GM18519 (cell line): ENCODE measurements around the gene CEP128.

Experiments used
- ATAC-seq: cut with Tn5 transposase; IDR thresholded peaks from one replicate; pipeline ENCODE4 v1.9.1; 2021; ENCODE audit warnings: mild to moderate bottlenecking, moderate library complexity; ENCODE audit not compliant: unreplicated experiment, low FRiP score

The CEP128 gene

DNA sequence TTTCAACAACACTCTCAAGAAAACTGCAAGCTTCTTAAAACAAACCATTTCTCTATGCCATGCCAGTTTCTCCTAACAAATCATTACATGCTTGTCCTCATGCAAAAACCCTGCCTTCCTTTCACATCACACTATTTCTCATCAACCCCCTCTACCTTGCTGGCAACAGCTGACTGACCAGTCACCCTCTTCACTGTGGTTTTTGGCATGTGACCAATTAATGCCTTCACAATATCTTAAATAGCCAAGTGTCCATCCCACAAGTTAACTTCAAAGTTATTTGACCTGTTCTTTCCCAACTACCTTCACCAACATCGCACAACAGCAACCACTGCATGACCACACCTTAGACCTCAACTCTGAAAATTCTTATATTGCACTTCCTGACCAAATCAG, 159.6 kb downstream of the CEP128 start:
- no peak for ATAC-seq

DNA sequence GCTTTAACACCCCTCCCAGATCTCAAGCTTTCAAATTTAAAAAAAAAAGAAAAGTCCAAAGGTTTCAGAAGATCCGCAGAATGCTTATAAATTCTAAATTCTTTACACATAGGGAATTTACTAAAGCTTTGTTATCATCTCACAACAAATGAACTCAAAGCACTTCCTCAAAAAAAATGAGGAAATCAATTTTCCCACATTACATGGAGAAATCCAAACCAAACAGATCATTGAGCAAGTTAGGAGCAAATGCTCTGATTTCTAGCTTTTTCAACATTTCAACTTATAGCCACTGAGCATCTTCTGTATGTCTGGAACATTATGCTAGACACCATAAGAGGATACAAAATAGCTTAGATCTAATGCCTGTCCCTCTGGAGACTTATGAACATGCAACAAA, 161.0 kb downstream of the CEP128 start:
- no peak for ATAC-seq

DNA sequence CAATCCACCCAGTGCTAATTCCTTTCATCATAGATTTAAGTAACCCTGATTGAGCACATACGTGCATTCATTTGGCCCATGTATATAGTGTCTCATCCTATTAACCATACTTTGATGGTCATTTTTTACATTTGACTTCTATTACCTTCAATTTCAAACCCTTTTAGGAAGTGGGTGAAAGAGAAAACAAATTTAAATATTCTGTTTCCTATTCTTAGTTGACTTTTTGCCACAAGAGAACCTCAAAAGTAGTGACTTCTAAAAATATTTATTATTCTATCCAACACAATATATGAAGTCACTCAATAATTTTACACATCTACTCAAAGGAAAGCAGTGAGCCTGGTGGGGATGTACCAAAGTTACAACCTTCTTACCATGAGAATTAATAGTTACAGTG, 164.9 kb downstream of the CEP128 start:
- ATAC-seq, result peak; percentile 52

DNA sequence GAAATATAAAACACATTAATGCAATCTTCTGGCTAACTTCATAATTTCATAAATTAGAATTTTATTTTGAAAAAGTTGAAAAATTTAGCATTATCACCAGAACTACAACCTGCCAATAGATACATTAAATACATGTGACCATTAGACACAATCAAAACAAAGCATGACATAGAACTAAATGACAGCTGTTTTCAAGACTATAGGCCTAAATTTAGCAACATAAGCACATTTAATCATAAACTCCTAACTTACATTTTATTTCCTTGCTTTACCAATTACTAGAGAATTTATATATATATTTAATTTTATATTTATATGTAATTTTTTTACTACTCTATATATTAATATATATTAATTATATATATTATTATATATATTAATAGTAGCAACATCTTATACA, 165.4 kb downstream of the CEP128 start:
- no peak for ATAC-seq

DNA sequence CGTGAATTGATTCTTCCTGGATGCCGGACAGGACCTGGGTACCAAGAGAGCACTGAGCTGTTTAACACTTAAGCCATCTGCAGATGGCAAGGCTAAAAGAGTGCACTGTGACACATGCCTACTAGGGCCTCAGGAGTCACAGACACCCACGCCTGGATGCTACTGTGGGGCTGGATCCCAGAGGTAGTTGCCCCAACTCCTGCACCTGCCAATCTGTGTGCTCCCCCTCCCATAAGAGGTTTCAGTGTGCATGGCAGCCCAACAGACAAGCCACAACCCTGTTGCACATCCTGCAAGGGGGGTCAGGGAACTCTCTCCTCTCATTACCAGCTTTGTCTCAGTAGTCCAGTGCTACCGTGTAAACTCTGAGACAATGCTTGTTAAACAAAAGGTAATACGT, 169.0 kb downstream of the CEP128 start:
- ATAC-seq, result no peak

DNA sequence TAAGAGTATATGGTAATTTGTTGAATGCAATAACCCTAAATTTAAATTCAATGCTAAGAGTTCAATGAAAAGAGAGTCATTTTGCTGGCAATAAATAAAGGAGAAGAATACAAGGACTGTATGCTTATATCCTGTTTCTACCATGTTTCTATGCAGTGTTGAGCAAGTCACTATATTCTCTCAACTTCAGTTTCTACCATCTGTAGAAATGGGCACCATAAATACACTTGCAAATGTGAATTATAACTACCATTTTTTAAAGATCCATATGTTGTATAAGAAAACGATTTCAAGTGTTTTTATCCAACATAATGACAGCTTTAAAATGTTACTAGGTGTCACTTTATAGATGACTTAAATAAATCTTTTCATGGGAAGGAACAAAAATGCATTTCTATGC, 170.3 kb downstream of the CEP128 start:
- no peak for ATAC-seq

DNA sequence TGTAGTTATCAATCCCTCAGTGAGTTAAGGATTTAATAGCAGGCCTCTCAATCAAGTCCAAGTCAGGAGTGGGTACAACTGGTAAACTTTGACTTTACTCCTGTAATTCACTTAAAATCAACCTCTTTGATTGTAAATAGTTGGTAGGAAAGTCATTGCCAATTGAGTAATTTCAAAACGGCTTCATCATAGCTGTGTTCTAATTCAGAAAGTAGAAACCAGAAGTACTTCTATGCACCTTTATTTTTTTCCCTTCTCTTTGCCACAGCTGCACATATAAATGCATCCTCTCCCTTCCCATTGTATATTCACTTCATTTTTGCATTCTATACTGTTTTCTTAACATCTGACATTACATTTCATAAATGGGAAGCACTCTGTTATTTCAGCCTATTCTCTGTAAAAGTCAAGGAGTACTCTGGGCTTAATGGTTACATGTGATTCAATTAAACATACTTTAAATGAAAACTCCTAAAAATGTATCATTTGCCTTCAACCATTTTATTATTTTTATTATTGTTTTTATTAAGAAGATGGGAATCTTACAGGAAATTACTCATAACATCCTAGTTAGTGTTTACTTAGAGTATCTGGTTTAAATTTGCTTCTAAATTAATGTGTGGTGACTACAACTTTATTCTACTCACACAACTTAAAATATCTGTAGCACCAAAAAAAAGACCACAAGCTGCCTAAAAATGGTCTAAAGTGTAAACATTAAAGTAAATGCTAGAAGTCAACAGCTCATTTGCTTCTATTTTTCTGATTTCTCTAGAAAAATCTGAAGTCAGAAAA, 171.2 kb downstream of the CEP128 start:
- ATAC-seq, result no peak

DNA sequence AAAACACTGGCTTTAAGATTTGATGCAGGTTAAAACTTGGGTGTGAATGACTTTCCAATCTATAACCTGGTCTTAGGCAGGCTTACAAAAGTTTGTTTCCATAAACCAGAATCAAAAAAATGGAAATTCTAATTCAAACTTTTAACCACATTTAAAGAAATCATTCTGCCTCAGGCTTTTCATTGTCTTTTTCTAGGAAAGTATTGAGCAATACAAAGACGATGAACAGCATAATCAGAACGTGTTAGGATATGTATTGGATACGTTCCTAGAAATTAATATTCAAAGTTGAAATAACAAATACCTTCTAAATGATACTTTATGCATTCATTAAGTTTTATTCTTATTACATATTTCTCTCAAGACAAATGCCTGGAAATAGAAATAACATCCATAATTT, 172.9 kb downstream of the CEP128 start:
- no peak for ATAC-seq

DNA sequence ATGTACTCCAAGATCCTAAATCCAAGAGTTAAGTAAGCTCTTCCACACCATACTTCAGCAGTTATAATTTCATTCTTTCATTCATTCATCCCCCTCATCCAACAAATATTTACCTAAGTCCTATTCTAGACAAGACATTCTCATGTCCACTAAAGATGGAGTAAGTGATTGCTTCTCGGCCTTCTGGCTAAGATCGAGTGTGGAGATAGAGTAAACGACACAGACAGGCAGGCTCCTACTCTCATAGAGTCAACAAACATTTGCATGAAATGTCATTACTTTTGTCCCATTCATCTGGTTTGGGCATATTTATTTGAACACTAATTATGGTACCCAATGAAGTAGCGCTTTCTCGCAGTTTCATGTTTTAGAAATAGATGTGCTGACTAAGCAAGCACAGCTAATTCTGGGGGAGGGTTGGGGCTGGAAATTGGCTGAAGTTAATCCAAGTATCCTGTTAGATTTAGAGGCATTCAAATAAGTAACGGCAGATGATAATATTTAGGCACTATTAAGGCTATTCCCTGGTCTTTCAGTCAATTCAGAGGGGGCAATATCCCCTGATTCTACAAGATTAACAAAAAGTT, 176.5 kb downstream of the CEP128 start:
- no peak for ATAC-seq

DNA sequence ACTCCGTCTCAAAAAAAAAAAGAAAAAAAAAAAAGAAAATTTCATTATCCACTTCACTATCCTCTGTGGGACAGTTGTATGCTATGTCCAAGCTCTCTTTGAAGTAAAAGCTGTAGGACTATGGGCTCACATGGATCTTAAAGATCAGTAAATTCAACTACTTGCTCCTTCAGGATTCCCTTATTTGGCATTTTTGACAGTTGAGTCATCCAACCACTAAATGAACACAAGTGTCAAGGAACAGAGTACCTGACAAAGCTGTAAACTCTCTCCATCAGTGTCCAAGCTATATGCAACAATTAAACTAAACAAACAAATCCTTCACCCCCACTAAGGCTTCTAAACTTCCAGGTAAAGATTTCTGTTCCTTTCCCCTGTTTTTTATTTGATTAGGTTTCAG, 177.0 kb downstream of the CEP128 start:
- no peak for ATAC-seq

DNA sequence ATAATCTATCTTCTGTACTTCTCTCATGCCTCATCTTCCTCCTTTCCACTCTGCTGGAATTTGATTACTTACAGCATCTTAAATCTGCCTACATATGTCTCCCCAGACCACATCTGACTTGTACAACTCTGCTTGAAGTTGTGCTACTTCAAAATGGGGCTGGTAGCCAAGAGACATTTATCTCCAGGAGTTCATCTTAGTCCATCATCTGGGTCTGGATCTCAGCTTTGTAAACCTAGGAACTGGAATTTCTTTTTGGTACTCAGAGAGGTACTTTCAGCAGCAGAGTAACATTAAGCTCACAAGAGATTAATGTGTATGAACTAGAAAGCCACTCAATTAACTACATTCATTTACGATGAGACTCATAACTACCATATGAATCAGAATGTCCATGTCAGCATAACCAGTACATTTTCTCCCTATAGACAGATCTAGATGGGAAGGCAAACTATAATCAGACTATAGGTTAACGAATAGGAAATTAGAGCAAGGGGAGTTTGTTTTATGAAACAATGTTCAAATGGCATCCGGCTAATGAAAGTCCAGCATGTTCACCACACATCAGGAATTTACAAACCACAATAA, 178.8 kb downstream of the CEP128 start:
- ATAC-seq, result no peak

DNA sequence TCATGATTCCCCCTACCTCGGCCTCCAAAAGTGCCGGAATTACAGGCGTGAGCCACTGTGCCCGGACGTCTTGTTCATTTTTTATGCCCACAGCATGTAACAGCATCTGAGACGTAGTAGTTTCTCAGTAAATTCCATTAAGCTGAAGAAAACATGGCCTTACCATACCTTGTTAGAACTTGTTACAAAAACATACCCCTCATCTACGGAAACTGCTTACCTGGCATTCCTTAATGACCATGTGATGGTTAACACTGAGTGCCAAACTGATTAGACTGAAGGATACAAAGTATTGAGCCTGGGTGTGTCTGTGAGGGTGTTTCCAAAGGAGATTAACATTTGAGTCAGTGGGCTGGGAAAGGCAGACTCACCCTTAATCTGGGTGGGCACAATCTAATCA, 186.8 kb downstream of the CEP128 start:
- ATAC-seq, result no peak

DNA sequence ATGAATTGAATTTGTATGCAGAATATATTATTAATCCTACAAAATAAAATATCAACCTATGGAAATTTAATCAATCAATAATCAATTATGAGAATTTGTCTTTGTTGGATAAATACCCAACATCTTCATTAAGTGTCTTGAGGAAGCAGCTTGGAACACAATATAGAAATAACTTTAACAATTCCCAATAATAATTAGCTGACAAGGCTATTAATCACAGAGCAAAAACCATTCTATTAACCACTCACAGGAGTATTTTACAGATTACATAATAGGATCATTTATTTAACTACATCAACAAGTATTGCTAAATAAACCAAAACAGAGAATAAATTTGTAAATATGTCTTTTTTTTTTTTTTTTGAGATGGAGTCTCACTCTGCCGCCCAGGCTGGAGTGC, 190.3 kb downstream of the CEP128 start:
- no peak for ATAC-seq

DNA sequence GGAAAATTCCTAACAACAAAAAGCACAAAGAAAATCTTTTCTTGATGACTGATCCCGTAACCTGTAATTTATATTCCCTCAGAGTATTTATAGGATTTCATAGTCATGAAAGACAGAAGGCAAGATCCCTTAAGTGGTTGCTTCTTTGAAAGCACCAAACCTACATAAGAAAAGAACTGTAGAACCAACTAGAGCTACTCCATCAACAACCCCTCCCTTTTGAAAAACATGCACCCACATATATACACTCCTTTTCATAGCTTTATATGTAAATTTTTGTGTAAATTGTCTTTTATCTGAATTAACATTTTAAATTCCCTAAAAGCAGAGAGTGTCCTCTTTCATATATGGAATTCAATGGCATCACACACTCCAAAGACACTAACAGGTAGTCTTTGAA, 215.3 kb downstream of the CEP128 start:
- ATAC-seq, result no peak

DNA sequence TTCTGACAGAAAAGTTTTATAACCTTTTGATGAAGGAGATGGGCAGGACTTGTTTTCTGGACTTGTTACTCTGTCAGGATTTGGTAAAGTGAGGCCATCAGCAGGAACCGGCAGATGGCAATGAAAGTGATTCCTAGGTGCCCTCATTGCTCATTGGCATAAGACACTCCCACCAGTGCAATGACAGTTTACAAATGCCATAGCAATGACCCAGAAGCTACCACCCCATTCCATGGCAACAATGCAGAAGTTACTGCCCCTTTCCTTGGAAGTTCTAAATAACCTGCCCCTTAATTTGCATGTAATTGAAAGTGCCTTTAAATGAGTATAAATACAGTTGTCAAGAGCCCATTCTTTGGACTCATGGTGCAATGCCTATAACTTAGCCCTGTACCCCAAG, 222.6 kb downstream of the CEP128 start:
- ATAC-seq, result no peak

DNA sequence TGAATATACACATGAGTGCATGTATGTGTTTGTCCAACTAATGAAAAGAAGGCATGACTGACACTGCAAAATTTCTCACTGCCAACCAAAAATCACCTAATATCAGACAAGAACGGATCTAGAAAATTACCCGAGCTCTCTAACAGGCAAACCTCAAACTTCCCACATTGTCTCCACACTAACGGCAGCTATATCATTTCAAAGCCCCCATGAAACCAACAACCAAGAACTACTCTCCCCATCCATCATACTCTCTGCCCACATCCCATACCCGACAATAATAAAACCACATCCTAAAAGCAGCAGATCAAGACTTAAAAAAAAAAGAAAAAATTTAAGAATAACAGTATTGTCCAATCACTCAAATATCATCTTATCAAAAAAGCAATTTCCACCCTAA, 227.1 kb downstream of the CEP128 start:
- ATAC-seq, result no peak

DNA sequence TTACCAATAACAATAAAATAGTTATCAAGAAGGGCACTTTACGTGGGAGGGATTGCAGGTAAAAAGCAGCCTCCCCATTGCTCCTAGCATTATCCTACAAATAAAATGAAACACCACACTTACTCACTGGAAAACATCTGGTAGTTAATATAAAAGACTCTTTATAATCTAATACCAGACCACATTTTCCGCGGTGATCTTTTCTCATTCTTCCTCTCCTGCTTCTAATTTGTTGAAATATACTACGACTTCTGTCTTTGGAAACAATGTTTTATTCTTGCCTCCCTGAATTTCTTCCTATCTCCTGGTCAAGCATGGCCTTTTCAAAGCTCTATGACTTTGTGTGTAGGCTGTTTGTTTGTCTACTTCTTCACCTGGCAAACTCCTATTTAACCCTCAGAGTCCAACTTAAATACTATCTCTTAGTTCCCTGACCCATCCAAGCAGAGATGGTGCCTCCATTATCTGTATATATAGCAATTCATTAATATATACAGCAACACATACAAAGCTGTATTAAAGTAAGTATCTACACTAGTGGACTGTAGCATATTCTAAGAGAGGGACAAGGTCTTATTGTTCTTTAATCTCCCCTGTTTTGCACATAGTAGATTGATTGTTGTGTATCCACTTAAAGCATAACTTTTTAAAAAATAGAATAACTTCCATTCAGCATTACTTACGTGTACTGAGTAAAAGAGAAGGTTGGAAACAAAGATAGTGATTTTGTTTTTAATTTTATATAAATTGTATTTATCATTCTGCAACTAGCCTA, 228.3 kb downstream of the CEP128 start:
- no peak for ATAC-seq

DNA sequence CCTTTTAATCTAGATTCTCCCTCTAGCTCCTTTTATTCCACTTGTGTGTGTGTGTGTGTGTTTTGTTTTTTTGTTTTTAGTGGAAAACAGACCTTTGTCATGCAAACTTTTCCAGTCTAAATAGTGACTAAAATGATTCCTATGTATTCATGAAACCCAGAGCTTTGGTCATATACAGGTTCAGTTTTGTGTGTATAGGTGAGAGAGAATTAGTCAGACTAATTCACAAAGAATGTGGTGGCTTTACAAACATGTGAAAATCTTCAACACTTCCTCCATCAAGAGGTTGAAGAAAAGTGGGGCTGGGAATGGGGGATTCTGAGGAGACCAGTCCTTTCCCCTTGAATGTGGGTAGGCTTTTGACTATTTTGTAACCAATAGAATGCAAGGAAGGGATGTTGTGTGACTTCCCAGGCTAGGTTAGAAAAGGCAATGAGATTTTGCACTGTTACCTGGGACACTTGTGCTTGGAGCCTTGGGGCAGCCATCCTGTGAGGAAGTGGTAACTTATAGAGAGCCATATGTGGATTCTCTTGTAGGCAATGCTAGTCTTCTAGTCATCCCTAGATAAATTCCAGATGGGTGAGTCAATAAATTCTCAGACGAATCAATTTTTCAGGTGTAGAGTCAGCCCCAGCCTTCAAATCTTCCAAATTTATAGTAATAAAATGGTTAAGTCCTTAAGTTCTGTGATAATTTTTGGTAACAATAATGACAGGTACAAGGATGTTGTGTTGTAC, 236.1 kb downstream of the CEP128 start:
- ATAC-seq, result no peak

DNA sequence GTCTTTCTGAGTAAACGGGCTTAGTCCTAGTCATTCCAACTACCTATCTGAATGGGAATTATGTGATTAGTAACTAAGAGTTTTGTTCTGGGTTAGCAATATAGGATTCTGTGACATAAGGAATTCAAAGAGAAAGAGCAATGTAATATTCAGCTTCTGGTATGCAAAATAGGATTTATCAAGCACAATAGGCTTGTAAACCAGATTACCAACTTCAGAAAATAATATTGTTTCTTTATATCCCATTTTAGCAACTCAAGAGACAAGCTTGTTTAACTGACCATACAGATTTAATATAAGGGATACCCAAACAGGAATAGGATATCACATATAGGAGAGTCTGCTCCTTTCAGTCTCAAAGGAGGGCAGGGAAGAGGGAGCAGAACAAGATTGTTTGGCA, 240.9 kb downstream of the CEP128 start:
- ATAC-seq, result no peak

DNA sequence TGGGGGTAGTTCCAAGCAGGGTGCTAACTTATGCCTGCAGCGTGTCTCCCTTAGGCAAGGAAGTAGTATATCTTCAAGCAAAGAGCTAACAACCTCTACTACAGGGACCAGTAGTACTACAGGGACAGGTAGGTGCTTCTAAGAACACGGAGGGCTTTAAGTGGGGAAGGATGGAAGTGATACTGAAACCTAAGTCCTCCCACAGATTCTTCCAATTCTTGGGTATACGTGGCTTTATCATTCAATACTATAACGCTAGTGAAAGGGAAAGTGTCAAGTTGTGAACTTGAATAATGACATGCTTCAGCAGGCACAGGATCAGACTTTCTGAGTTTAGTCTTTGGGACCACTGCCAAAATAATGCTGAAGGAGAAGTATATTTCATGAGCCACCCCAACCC, 241.7 kb downstream of the CEP128 start:
- peak; percentile 43 for ATAC-seq

DNA sequence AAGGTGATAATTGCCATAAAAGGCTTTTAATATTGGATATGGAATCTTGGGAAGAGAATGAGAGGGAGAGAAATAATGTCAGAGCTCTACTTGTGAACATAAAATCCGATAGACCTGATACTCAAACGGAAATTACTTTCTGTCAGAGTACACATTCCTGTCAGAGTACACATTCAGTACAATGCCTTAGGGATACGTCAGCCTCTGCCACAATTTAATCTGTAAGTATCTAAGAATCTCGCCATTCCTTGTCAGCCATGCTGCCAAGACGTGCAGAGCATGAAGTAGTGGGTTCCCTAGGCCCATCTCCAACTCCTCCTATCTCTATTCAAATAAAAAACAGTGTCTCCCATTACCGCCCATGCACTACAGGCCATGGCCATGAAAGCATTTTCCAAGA, 242.6 kb downstream of the CEP128 start:
- ATAC-seq, result no peak
